ENCODE measurements around the gene CFAP141.

CFAP141 gene

GRCh38 chr1:154167461-154167860 is 38.7 kb downstream of the CFAP141 start:
- DNase-seq = no peak

- DNase-seq = no peak
Observed at GRCh38 chr1:154166207-154166606, 39.9 kb downstream of the CFAP141 start.

GRCh38 chr1:154159554-154159953 is 46.6 kb downstream of the CFAP141 start:
- DNase-seq = no peak

- no peak for DNase-seq
Observed at GRCh38 chr1:154158307-154159125, 47.6 kb downstream of the CFAP141 start.

GRCh38 chr1:154157520-154158306 is 48.4 kb downstream of the CFAP141 start:
- peak; percentile 81 for DNase-seq

GRCh38 chr1:154155251-154155650 is 50.9 kb downstream of the CFAP141 start:
- no peak for DNase-seq

GRCh38 chr1:154154534-154155191 is 51.5 kb downstream of the CFAP141 start, which contains the start of gene NUP210L:
Gene NUP210L, minus strand, starts transcription at chr1:154155073.
- no peak for DNase-seq

GRCh38 chr1:154154053-154154452 is 52.1 kb downstream of the CFAP141 start:
- DNase-seq = no peak

- DNase-seq = no peak
Observed at GRCh38 chr1:154151311-154151710, 54.8 kb downstream of the CFAP141 start.

Measured in CD4-positive, alpha-beta T cell treated with Interleukin-15 for 1 hour (primary cell).